ENCODE measurements around the gene DONSON. TPM values are rescaled to one million over a fixed set of nuclear protein-coding genes. Genes with fewer than 3 reads are reported as not detected.

DONSON gene
- polyA plus RNA-seq, 10 donors: 17.1 to 29.6 (median 21.7) TPM

DNA sequence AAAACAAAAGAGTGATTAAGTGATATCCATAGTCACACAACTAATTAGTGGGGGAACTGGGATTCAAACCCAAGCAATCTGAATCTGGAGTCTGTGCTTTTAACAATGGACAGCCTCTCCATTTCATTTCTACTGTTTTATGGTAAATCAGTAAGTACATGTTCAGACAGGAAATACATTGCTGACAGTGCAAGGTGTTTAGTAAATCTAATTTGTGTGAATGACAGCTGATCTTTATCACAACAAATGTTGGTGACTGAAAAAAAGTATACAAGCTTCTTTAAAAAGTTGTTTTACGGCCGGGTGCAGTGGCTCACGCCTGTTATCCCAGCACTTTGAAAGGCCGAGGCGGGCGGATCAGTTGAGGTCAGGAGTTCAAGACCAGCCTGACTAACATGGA is 20.6 kb downstream of the DONSON start:
- no peak for DNase-seq

DNA sequence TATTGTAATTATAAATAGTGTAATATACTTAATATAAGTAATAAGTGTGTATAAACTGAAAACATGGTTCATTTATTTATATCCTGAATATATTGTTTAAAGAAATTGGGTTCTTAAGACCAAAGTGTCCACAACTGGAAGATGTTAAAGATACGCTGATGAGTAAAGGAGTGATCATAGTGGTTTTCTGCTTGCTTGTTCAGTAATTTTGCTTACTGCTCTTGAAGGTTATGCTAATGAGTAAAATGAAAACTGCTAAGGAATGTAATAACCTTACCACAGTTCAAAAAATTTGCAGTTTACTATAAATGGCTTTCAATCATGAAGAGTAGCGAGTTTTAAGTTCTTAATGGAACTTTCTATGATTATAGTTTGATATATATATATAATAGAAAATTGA is 22.0 kb downstream of the DONSON start:
- no peak for DNase-seq

- DNase-seq: no peak
Measured at GRCh38 chr21:33562389-33562788, 26.1 kb downstream of the DONSON start.

DNA sequence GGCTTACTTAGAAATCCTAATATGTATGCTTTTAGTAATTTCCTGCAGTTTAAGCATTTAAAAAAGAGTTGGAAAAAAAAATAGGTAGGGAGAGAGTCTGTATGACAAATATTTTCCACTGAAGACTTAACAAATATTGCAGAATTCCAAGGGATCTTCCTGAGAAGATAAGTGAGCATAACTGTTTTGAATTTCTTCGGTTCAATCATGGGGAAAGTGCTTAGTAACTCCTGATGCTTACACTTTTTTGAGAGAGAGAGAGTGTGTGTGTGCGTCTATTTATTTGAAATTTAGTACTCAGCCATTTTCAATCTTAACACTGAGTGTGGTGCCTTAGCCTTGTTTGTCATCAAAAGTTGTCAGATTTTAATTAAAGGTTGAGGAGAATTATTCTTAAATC is 27.1 kb downstream of the DONSON start:
- no peak for DNase-seq

GRCh38 chr21:33560965-33561364 is 27.5 kb downstream of the DONSON start:
- no peak for DNase-seq

GRCh38 chr21:33559813-33560212 is 28.7 kb downstream of the DONSON start:
- no peak for DNase-seq

DNA sequence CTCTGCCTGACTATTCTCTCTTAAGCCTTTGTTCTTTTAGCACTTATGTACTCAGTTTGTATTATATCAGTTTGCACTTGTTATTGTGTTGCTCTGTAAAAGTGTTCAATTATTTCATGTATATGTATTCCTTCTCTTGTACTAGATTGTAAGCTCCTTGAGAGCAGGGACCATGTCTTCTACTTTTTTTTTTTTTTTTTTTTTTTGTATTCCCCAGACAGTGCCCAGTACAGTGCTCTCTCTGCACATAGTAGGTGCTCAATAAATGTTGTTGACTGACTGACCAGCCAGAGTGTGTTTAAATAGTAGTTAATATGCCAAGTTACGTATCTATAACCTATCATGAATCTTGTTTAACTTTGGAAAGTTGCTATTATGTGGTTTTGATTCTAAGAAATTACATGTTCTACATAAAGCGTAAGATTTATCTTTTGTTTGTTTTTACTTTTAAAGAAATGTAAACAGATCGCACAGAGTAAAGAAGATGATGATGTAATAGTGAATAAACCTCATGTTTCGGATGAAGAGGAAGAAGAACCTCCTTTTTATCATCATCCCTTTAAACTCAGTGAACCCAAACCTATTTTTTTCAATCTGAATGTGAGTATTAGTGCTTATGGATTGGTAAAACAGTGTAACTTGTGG is 29.6 kb downstream of the DONSON start:
- DNase-seq: no peak

DNA sequence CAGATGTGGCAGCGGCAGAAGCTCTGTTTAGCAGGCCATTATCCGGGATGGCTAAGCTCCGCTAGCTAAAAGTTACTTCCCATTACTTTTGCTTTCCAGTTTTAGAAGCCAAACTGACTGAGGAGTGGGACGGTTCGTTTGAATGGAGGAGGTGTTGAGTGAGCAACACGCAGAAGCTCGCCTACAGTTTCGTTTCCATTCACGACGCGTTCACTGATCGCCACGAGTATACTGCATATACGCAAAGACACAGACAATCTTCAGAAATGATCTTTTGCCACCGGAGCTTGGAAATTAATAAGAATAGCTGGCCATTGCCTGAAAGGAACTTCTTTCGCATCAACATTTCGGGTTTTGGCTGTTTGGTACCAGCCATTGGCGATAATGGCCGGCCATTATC is 31.0 kb downstream of the DONSON start:
- DNase-seq: no peak

GRCh38 chr21:33554982-33555344 is 33.5 kb downstream of the DONSON start:
- no peak for DNase-seq

DNA sequence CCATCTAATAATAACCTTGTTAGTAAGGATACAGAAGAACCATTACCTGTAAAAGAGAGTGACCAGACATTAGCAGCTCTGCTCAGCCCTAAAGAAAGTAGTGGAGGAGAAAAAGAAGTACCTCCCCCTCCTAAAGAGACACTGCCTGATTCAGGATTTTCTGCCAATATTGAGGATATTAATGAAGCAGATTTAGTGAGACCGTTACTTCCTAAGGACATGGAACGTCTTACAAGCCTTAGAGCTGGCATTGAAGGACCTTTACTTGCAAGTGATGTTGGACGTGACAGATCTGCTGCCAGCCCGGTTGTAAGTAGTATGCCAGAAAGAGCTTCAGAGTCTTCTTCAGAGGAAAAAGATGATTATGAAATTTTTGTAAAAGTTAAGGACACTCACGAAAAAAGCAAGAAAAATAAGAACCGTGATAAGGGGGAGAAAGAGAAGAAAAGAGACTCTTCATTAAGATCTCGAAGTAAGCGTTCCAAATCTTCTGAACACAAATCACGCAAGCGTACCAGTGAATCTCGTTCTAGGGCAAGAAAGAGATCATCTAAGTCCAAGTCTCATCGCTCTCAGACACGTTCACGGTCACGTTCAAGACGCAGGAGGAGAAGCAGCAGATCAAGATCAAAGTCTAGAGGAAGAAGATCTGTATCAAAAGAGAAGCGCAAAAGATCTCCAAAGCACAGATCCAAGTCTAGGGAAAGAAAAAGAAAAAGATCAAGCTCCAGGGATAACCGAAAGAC is 34.1 kb downstream of the DONSON start:
- no peak for DNase-seq

GRCh38 chr21:33552999-33553598 is 35.4 kb downstream of the DONSON start:
- no peak for DNase-seq

GRCh38 chr21:33552093-33552998 is 36.1 kb downstream of the DONSON start:
- DNase-seq: no peak

GRCh38 chr21:33551664-33552063 is 36.8 kb downstream of the DONSON start:
- no peak for DNase-seq

- DNase-seq: no peak
Measured at GRCh38 chr21:33550772-33551660, 37.5 kb downstream of the DONSON start.

GRCh38 chr21:33549848-33550771 is 38.4 kb downstream of the DONSON start:
- DNase-seq: no peak

GRCh38 chr21:33546086-33546485 is 42.4 kb downstream of the DONSON start:
- no peak for DNase-seq

- no peak for DNase-seq
Measured at GRCh38 chr21:33544451-33545195, 43.9 kb downstream of the DONSON start.

DNA sequence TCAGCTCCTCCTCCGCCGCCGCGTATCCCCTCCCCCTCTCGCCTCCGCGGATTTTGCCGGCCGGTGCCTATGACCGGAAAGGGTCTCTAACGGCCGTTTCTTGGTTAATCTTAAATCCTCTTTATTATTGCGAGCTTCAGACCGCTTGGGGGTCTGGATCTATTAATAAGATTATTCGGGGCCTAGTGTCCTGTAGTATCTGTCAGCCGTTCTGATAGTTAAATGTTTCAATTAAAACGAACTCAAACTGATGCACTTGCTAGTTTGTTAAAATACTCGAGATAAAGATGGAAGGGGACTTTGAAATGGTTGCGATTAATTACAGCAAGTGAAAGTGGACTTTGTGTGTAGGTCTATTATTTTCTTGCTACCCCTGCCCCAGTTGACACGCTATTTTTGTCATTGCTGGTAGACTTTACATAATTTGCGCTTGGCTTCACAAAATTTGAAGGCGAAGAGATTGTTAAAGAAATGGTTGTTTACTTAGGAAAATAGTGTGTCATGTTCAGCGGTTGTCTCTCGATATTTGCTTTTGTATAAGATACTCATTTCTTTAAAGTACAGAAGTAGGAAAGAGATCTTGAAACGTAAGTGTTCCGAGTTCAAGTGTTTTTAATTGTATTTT is 44.9 kb downstream of the DONSON start:
- no peak for DNase-seq

Data from muscle of back (tissue), 11 donors.